A673 (cell line): ENCODE measurements around the gene PCBP3. TPM values are rescaled to one million over a fixed set of nuclear protein-coding genes. Genes with fewer than 3 reads are reported as not detected.

Experiments
- BruUV-seq: library from RNA; stranded (reverse); fragments of 400-500 nt; replicated peaks from 2 replicates; lab custom pipeline; 2021; lab: Mats Ljungman, UMichigan
- CTCF ChIA-PET: fragments of 300-600 bp; sonication (Branson Sonifier 250); formaldehyde crosslinking; loops from one replicate; lab custom pipeline; 2022; ENCODE audit warnings: antibody characterized with exemption; lab: Charles Lee
- POLR2A ChIA-PET: fragments of 300-600 bp; sonication (Branson Sonifier 250); formaldehyde crosslinking; loops from one replicate; lab custom pipeline; 2022; ENCODE audit warnings: antibody characterized with exemption; ENCODE audit not compliant: low non-redundant PET; lab: Charles Lee
- DNase-seq: peaks from one replicate; pipeline ENCODE4 v3.0.0-alpha.2; 2015; ENCODE audit warnings: low spot score
- H3K27ac ChIP-seq: fragments of 200-600 bp; sonication (generic); 2 replicates; pipeline ENCODE4 v1.5.1; 2016; ENCODE audit warnings: mixed run types, low read depth, mild to moderate bottlenecking, mixed read lengths, antibody characterized with exemption, low read length; ENCODE audit not compliant: poor library complexity, severe bottlenecking
- H3K27me3 ChIP-seq: fragments of 200-600 bp; sonication (generic); replicated peaks from 2 replicates; pipeline ENCODE4 v1.6.1; 2017; ENCODE audit warnings: mixed run types, low read depth, mild to moderate bottlenecking, mixed read lengths, antibody characterized with exemption, low read length; ENCODE audit not compliant: insufficient read depth, poor library complexity
- H3K36me3 ChIP-seq: fragments of 200-600 bp; sonication (generic); 2 replicates; pipeline ENCODE4 v1.6.1; 2016; ENCODE audit warnings: mixed run types, mild to moderate bottlenecking, mixed read lengths, antibody characterized with exemption, low read length; ENCODE audit not compliant: insufficient read depth, poor library complexity, severe bottlenecking
- H3K4me1 ChIP-seq: fragments of 200-600 bp; sonication (generic); 2 replicates; pipeline ENCODE4 v1.6.1; 2017; ENCODE audit warnings: mixed run types, mild to moderate bottlenecking, mixed read lengths, antibody characterized with exemption, low read length; ENCODE audit not compliant: insufficient read depth, poor library complexity, severe bottlenecking
- H3K4me3 ChIP-seq: fragments of 200-600 bp; sonication (generic); 2 replicates; pipeline ENCODE4 v1.5.1; 2016; ENCODE audit warnings: low read depth, mixed run types, mild to moderate bottlenecking, mixed read lengths, low read length; ENCODE audit not compliant: poor library complexity, severe bottlenecking
- H3K9me3 ChIP-seq: fragments of 200-600 bp; sonication (generic); 2 replicates; pipeline ENCODE4 v1.6.1; 2016; ENCODE audit warnings: mixed run types, low read depth, mild to moderate bottlenecking, mixed read lengths, antibody characterized with exemption, low read length; ENCODE audit not compliant: poor library complexity, severe bottlenecking
- CTCF ChIP-seq: fragments of 300-800, 200-600 bp; sonication (generic); conservative IDR thresholded peaks from 2 replicates; pipeline ENCODE4 v1.5.1; 2017; ENCODE audit warnings: low read depth, mild to moderate bottlenecking, antibody characterized with exemption, low read length, moderate library complexity, mixed read lengths
- EZH2 ChIP-seq: fragments of 200-600 bp; sonication (generic); IDR thresholded peaks from 2 replicates; pipeline ENCODE4 v1.6.1; 2017; ENCODE audit warnings: borderline replicate concordance, low read depth, mild to moderate bottlenecking, mixed read lengths, antibody characterized with exemption, low read length; ENCODE audit not compliant: poor library complexity, severe bottlenecking
- intact Hi-C: fragments of 100-400 bp; cut with micrococcal nuclease; formaldehyde crosslinking; loops from one replicate; pipeline ENCODE4 v1.10.0; 2022; ENCODE audit not compliant: unreplicated experiment
- total RNA-seq: library from RNA; stranded (reverse); gene quantifications from 2 replicates; pipeline ENCODE4 v1.2.3, GENCODE V29; 2021

PCBP3 gene
- total RNA-seq, 1 experiment from 2014 or later = 25.6 TPM

- H3K9me3 ChIP-seq = no peaks in the 10 kb centered on the region
- ChIA-PET CTCF (no interaction called here), POLR2A (no interaction called here)
- H3K4me1 ChIP-seq = no peaks in the 10 kb centered on the region
- no peak for DNase-seq
- intact Hi-C loops = no loop called here
- TF ChIP-seq EZH2 = no peak
- no peak for TF ChIP-seq CTCF
- BruUV-seq = no TSS peak
- H3K27me3 ChIP-seq = no peaks in the 10 kb centered on the region
- no peak overlapping the region for H3K4me3 ChIP-seq
- no peaks in the 10 kb centered on the region for H3K36me3 ChIP-seq
- H3K27ac ChIP-seq = no peak overlapping the region
Observed at GRCh38 chr21:45788198-45788597, 144.7 kb downstream of the PCBP3 start.

GRCh38 chr21:45788637-45789506 lies 145.3 kb downstream of the PCBP3 start:
- no peak overlapping the region for H3K4me3 ChIP-seq
- no peak overlapping the region for H3K27ac ChIP-seq
- DNase-seq = no peak
- H3K9me3 ChIP-seq = no peaks in the 10 kb centered on the region
- no peak for TF ChIP-seq EZH2
- TF ChIP-seq CTCF = no peak
- intact Hi-C loops = no loop called here
- BruUV-seq = no TSS peak
- ChIA-PET POLR2A (no interaction called here), CTCF (no interaction called here)
- H3K4me1 ChIP-seq = no peaks in the 10 kb centered on the region
- no peaks in the 10 kb centered on the region for H3K36me3 ChIP-seq
- H3K27me3 ChIP-seq = no peaks in the 10 kb centered on the region

DNA sequence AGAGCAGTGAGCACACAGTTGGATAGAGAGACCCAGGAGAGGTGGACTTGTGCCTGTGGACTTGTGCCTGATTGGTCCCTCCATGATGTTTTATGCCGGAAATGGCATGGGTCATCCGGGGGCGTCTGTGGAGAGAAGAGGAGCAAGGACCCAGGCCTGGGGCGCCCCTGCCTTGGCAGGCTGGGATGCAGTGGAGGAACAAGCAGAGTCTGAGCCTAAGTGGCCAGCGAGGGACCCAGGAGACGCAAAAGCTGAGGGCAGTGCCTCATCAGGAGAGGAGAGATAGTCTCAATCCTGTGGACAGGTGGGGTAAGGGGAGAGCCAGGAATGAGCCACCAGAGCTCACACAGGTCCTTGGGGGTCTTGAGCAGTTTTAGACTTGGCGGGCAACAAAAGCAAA lies 146.9 kb downstream of the PCBP3 start:
- intact Hi-C loops = no loop called here
- H3K27me3 ChIP-seq = no peaks in the 10 kb centered on the region

More for the DNA sequence above, 146.9 kb downstream of the PCBP3 start:
- BruUV-seq = no TSS peak
- TF ChIP-seq EZH2 (no peak), CTCF (no peak)
- POLR2A ChIA-PET = no interaction called here
- no peak overlapping the region for H3K4me3 ChIP-seq
- H3K27ac ChIP-seq = no peak overlapping the region
- CTCF ChIA-PET = no interaction called here
- DNase-seq = no peak
- H3K4me1 ChIP-seq = no peaks in the 10 kb centered on the region
- no peaks in the 10 kb centered on the region for H3K9me3 ChIP-seq
- no peaks in the 10 kb centered on the region for H3K36me3 ChIP-seq
